Pancreas (tissue), 10 donors: Measurements from ENCODE around the gene CACNB1. TPM values are rescaled to one million over a fixed set of nuclear protein-coding genes. Genes with fewer than 3 reads are reported as not detected.

Source experiments
- ATAC-seq, 4 donors: fragments of 200-7000 bp; cut with Tn5 transposase; one replicate each; pipeline versions ENCODE4 v1.8.0 to v1.9.1; 2020; ENCODE audit warnings: mild to moderate bottlenecking in 4 of 4, moderate library complexity in 4 of 4
- DNase-seq, 6 donors: peaks; one replicate each; pipeline ENCODE4 v3.0.0-alpha.2; 2020
- FAIRE-seq: peaks from 2 replicates; lab custom pipeline; 2012; peaks lifted over from hg19 to GRCh38; lab: Jason Lieb, UNC
- H3K27ac ChIP-seq, 4 donors: fragments of 200-600 bp; sonication (generic); 1 replicate in 3 of 4; 2 replicates in 1 of 4; pipeline versions ENCODE4 v1.5.0 to v1.8.0; 2020
- H3K27me3 ChIP-seq, 4 donors: fragments of 200-600 bp; one replicate each; pipeline ENCODE4 v1.8.0; 2021
- H3K36me3 ChIP-seq, 3 donors: fragments of 200-600 bp; sonication (generic) in 1 of 3; one replicate each; pipeline versions ENCODE4 v1.5.0 to v1.8.0; 2020 to 2021
- H3K4me1 ChIP-seq, 3 donors: fragments of 200-600 bp; one replicate each; pipeline ENCODE4 v1.8.0; 2021
- H3K4me3 ChIP-seq, 4 donors: fragments of 200-600 bp; sonication (generic) in 2 of 4; one replicate each; pipeline versions ENCODE4 v1.5.0 to v1.8.0; 2020 to 2021
- H3K9me3 ChIP-seq, 4 donors: fragments of 200-600 bp; one replicate each; pipeline ENCODE4 v1.8.0; 2021
- WGBS, 2 donors: extraction: QIAGEN DNeasy Blood & Tissue Kit; methylation state at CpG; one replicate each; pipeline ENCODE4 v1.1.7; 2013; 5-methylcytosine and 5-hydroxymethylcytosine counted together
- intact Hi-C, 3 donors: fragments of 100-400 bp; cut with DNase I; formaldehyde crosslinking; loops; one replicate each; pipeline versions ENCODE4 v1.11.1 to v1.14.2; 2022
- polyA plus RNA-seq, 2 donors: library from polyadenylated mRNA; stranded (reverse); fragments of 200-250 nt; gene quantifications; one replicate each; pipeline ENCODE4 v1.2.3, GENCODE V29; 2013
- total RNA-seq, 6 donors: library from RNA; stranded (reverse); fragmentation: NEBNext Ultra II Directional in 4 of 6; extraction: Animal tissue kit (Norgen Biotek cat#: 25700) in 4 of 6; gene quantifications; one replicate each; pipeline versions ENCODE4 v1.2.1 to v1.2.4, GENCODE V29; 2021 to 2023
- TF ChIP-seq, protein P1 (sequence below), 4 donors: fragments of 200-600 bp; sonication (generic) in 3 of 4; IDR thresholded peaks; one replicate each; pipeline versions ENCODE4 v1.5.0 to v1.8.0; 2021; ENCODE audit warnings: antibody characterized with exemption in 4 of 4
- donor health status: healthy with polysubstance abuse.
- donor health status: DM: no; HTN: no; CAD: no; lungs with moderate emphysema.
- donor health status: DM: no; HTN: no; CAD: no.
- donor health status: control.
- donor health status: control.
- donor health status: Bipolar disorder and iron deficiency.
- donor health status: DM: yes; HTN: yes; CAD: no.
- donor health status: DM: no; HTN: no; CAD: no.
- donor health status: DM: no; HTN: no; CAD: no.
- donor health status: DM: yes; HTN: yes; CAD: no.

CACNB1 gene
- total and polyA plus RNA-seq, 8 donors: 1.8 to 6.8 (median 2.9) TPM

DNA sequence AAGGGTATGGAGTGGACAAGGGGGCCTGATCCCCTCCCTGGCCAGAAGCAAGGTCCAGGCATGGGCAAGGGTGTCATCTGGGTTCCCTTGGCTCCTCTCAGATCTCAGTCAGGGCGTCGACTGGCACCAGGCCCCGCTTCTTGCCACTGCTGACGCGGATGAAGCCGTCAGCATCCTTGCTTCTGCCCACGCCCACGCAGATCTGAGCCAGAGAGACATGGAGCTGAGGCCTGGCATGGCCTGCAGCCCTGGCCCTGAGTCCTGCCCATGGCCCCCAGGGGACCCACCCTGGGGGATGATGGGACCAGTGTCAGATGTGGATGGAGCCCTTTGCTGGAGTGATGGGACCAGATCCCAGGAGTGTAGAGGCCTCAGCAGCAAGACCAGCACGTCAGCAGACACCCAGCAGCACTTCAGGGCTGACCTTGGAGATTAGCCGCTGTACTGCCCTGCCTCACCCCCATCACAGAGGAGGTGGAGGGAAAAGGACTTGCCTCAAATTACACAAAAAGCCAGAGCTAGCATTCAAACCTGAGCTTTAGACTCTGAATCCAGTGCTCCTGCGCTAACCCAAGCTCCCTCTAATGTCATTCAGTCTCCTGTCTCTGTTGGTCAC is 14.8 kb upstream of the CACNB1 start:
- no peak overlapping the region for H3K4me3 ChIP-seq
- WGBS, 2 donors: 80% methylated on average over 11 of the region's 11 CpGs
- no peaks in the 10 kb centered on the region for H3K4me1 ChIP-seq
- no peaks in the 10 kb centered on the region for H3K27me3 ChIP-seq
- H3K36me3 ChIP-seq: no peaks in the 10 kb centered on the region
- FAIRE-seq (no peak), ATAC-seq (no peak), DNase-seq (no peak)
- no peak overlapping the region for H3K27ac ChIP-seq
- TF ChIP-seq, protein P1, sequence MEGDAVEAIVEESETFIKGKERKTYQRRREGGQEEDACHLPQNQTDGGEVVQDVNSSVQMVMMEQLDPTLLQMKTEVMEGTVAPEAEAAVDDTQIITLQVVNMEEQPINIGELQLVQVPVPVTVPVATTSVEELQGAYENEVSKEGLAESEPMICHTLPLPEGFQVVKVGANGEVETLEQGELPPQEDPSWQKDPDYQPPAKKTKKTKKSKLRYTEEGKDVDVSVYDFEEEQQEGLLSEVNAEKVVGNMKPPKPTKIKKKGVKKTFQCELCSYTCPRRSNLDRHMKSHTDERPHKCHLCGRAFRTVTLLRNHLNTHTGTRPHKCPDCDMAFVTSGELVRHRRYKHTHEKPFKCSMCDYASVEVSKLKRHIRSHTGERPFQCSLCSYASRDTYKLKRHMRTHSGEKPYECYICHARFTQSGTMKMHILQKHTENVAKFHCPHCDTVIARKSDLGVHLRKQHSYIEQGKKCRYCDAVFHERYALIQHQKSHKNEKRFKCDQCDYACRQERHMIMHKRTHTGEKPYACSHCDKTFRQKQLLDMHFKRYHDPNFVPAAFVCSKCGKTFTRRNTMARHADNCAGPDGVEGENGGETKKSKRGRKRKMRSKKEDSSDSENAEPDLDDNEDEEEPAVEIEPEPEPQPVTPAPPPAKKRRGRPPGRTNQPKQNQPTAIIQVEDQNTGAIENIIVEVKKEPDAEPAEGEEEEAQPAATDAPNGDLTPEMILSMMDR (IDR thresholded peaks at IDR 0.05): no peak
- H3K9me3 ChIP-seq: no peaks in the 10 kb centered on the region
- intact Hi-C loops: no loop called here

GRCh38 chr17:39210093-39210434 is 12.6 kb upstream of the CACNB1 start:
- intact Hi-C loops: no loop called here

DNA sequence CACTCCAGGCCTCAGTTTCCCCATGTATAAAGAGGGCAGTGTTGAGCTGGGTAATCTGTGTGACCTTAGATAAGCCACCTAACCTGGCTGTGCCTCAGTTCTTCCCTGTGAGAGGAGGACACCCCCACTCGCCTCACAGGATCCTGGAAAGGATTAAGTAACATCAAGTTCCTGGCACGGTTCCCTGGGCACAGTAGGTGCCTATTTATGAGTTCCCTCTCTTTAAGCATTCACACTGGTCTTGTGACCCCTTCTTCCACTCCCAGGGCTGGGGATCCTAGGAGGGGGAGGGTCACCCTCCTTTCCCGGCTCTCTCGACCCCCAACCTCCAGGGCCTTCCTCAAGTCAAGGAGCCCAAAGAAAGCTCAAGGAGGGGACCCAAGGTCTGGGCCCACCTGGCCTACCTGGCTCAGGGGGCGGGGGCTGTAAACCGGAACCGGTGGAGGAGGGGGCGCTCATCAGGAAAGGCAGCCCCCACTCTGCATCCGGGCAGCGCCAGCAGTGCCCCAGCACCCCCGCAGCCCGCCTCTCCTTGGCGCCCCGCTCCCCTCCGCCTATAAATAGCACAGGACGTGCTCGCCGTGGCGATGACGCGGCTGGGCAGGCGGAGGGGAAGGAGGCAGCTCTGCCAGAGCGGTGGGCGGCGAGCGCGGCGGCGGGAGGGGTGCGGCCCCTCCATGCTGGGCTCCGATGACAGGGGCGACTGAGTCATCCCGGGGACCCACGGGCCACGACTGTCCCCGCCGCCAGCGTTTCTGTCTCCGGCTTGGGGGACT is 12.0 kb upstream of the CACNB1 start:
- FAIRE-seq: no peak

More at GRCh38 chr17:39210093-39210434, 12.6 kb upstream of the CACNB1 start:
- FAIRE-seq (no peak), ATAC-seq (no peak), DNase-seq (peak in 1 of 6 donors; percentile 72)
- H3K27ac ChIP-seq: no peak overlapping the region
- peaks cover 0 to under 1% (median 0%) of the 10 kb centered on the region in 3 donors for H3K36me3 ChIP-seq
- H3K4me1 ChIP-seq: no peaks in the 10 kb centered on the region
- H3K9me3 ChIP-seq: no peaks in the 10 kb centered on the region
- WGBS, 2 donors: 16 to 18% methylated on average over 20 to 22 of the region's 22 CpGs
- TF ChIP-seq, protein P1 (IDR thresholded peaks at IDR 0.05): no peak
- peak overlapping the region in 1 of 4 donors; percentile 32 for H3K4me3 ChIP-seq
- H3K27me3 ChIP-seq: no peaks in the 10 kb centered on the region

DNA sequence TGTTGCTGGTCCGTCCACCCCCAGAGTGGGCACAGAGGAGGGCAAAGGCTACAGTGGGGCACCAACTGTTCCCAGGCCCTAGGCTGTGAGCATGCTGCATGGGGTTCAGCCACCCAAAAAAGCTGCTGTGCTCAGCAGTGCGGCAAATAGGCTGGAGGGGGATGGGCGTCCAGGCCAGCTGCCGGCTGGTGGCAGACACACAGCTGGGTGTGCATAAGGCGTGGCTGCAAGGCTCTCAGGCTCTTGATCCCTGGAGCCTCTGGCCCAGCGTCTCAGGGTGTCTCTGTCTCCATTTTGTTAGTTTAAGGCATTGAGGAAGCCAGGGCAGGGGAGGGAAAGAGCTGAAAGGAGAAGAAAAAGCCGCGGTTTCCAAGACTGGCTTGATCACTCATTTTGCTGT is 11.4 kb upstream of the CACNB1 start:
- no peak overlapping the region for H3K4me3 ChIP-seq
- H3K4me1 ChIP-seq: no peaks in the 10 kb centered on the region
- DNase-seq (peak in 1 of 6 donors; percentile 51), FAIRE-seq (no peak), ATAC-seq (peak in 2 of 4 donors; percentile 4 to 21)
- intact Hi-C loops: no loop called here
- 63 to 65% methylated on average over 8 of the region's 8 CpGs for WGBS, 2 donors
- H3K27me3 ChIP-seq: no peaks in the 10 kb centered on the region
- H3K27ac ChIP-seq: no peak overlapping the region
- H3K9me3 ChIP-seq: no peaks in the 10 kb centered on the region
- peaks cover 5 to 13% (median 6%) of the 10 kb centered on the region in 3 donors for H3K36me3 ChIP-seq
- TF ChIP-seq, protein P1 (IDR thresholded peaks at IDR 0.05): no peak

More for the DNA sequence above, 12.0 kb upstream of the CACNB1 start:
- Histone ChIP-seq H3K9me3 (no peaks in the 10 kb centered on the region), H3K27ac (no peak overlapping the region), H3K36me3 (peaks cover 0 to 7% (median 0%) of the 10 kb centered on the region in 3 donors), H3K4me3 (peak overlapping the region in 1 of 4 donors; percentile 32), H3K4me1 (no peaks in the 10 kb centered on the region), H3K27me3 (no peaks in the 10 kb centered on the region)
- intact Hi-C loops: no loop called here
- 7 to 10% methylated on average over 36 to 39 of the region's 39 CpGs for WGBS, 2 donors
- TF ChIP-seq, protein P1 (IDR thresholded peaks at IDR 0.05): no peak
- peak in 3 of 4 donors; percentile 21 to 67 (median 65) for ATAC-seq
- DNase-seq: peak in 3 of 6 donors; percentile 41 to 72 (median 47)
